GM12864 (cell line): Measurements from ENCODE around the gene THSD7A.

Experiments
- DNase-seq: peaks from one replicate; pipeline ENCODE4 v3.0.0-alpha.2; 2011; ENCODE audit warnings: low read depth
- H3K4me3 ChIP-seq: 2 replicates; pipeline ENCODE4 v1.5.1; 2011; ENCODE audit warnings: mild to moderate bottlenecking, low read depth, low read length, control low read depth
- CTCF ChIP-seq: IDR thresholded peaks from 2 replicates; pipeline ENCODE4 v1.5.1; 2011; ENCODE audit warnings: low read depth, mild to moderate bottlenecking, moderate library complexity, low read length, control low read depth, inconsistent platforms; ENCODE audit errors: missing control alignments

THSD7A gene

GRCh38 chr7:11817111-11817740 lies 14.8 kb downstream of the THSD7A start:
- DNase-seq = no peak
- H3K4me3 ChIP-seq = no peak overlapping the region
- TF ChIP-seq CTCF = no peak

- TF ChIP-seq CTCF = no peak
Measured at GRCh38 chr7:11811709-11812108, 20.3 kb downstream of the THSD7A start.

GRCh38 chr7:11810043-11810625 lies 21.9 kb downstream of the THSD7A start:
- DNase-seq = no peak
- no peak for TF ChIP-seq CTCF

More at GRCh38 chr7:11811709-11812108, 20.3 kb downstream of the THSD7A start:
- no peak overlapping the region for H3K4me3 ChIP-seq
- DNase-seq = no peak

GRCh38 chr7:11807000-11807399 lies 25.0 kb downstream of the THSD7A start:
- no peak for TF ChIP-seq CTCF
- H3K4me3 ChIP-seq = no peak overlapping the region
- DNase-seq = no peak

More at GRCh38 chr7:11810043-11810625, 21.9 kb downstream of the THSD7A start:
- no peak overlapping the region for H3K4me3 ChIP-seq

GRCh38 chr7:11804621-11805020 lies 27.4 kb downstream of the THSD7A start:
- no peak for TF ChIP-seq CTCF
- H3K4me3 ChIP-seq = no peak overlapping the region
- no peak for DNase-seq

- DNase-seq = no peak
- no peak overlapping the region for H3K4me3 ChIP-seq
Measured at GRCh38 chr7:11795231-11795630, 36.8 kb downstream of the THSD7A start.

More at GRCh38 chr7:11795231-11795630, 36.8 kb downstream of the THSD7A start:
- TF ChIP-seq CTCF = no peak
